Stimulated activated CD4-positive, alpha-beta T cell treated with anti-CD3 and anti-CD28 coated beads, Interleukin-12 subunit alpha, Interleukin-12 subunit beta, amount 100 ng/mL, for 24 hours (primary cell): Measurements from ENCODE around the gene OLFML2A.

Source experiments
- DNase-seq, 2 experiments: peaks; one replicate each; pipeline ENCODE4 v3.0.0-alpha.2; 2020; ENCODE audit warnings: low read depth in 2 of 2

The OLFML2A gene

GRCh38 chr9:124797343-124798103, 20.6 kb downstream of the OLFML2A start:
- DNase-seq: no peak

- no peak for DNase-seq
Observed at GRCh38 chr9:124799274-124800006, 22.5 kb downstream of the OLFML2A start.

GRCh38 chr9:124800306-124801259, 23.6 kb downstream of the OLFML2A start:
- DNase-seq: no peak

GRCh38 chr9:124801356-124801755, 24.4 kb downstream of the OLFML2A start:
- DNase-seq: no peak

- DNase-seq: no peak
Observed at GRCh38 chr9:124802426-124802825, 25.5 kb downstream of the OLFML2A start.

- no peak for DNase-seq
Observed at GRCh38 chr9:124803911-124804310, 27.0 kb downstream of the OLFML2A start.

- DNase-seq: no peak
Observed at GRCh38 chr9:124805186-124805585, 28.3 kb downstream of the OLFML2A start.

GRCh38 chr9:124808246-124808956, 31.5 kb downstream of the OLFML2A start:
- no peak for DNase-seq

GRCh38 chr9:124809211-124809610, 32.3 kb downstream of the OLFML2A start:
- no peak for DNase-seq

- no peak for DNase-seq
Observed at GRCh38 chr9:124809741-124810500, 33.0 kb downstream of the OLFML2A start.

GRCh38 chr9:124810663-124811355, 33.9 kb downstream of the OLFML2A start:
- DNase-seq: no peak

GRCh38 chr9:124812441-124812876, 35.5 kb downstream of the OLFML2A start:
- no peak for DNase-seq

- no peak for DNase-seq
Observed at GRCh38 chr9:124813041-124813440, 36.1 kb downstream of the OLFML2A start.

GRCh38 chr9:124813501-124814163, 36.7 kb downstream of the OLFML2A start:
- no peak for DNase-seq

- no peak for DNase-seq
Observed at GRCh38 chr9:124814164-124814535, 37.2 kb downstream of the OLFML2A start.

GRCh38 chr9:124815601-124816000, 38.7 kb downstream of the OLFML2A start:
- no peak for DNase-seq

GRCh38 chr9:124818431-124819281, 41.7 kb downstream of the OLFML2A start:
- no peak for DNase-seq
